Measurements from ENCODE around the gene SMU1.

DNA sequence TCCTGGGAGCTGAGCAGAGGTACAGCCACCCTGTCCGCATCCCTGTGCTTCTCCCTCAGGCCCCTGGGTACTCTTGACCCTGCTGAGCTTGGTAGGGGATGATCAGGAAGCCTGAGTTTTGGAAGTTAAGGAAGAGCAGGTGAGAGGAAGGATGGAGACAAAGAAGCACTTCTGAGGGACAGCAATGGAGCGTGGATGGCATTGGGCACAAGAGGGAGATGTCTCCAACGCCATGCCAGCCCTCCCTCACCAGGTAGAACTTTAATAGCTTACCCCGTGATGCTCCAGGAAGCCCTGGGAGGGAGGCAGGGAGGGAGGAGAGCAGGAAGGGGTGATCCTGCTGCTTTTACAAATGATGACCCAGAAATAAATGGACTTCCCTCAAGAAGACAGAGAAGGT is 29.9 kb upstream of the SMU1 start:
- TF ChIP-seq TEAD4 (CRISPR knock-in tag; IDR thresholded peaks at IDR 0.05) (no peak), MLX (CRISPR knock-in tag; IDR thresholded peaks at IDR 0.05) (no peak), CTCF (IDR thresholded peaks at IDR 0.05) (no peak), JUN (CRISPR knock-in tag; IDR thresholded peaks at IDR 0.05) (no peak), ERG (CRISPR knock-in tag; IDR thresholded peaks at IDR 0.05) (no peak), SMAD3 (CRISPR knock-in tag; IDR thresholded peaks at IDR 0.05; ENCODE audit: borderline replicate concordance) (no peak), ZBTB21 (CRISPR knock-in tag; IDR thresholded peaks at IDR 0.05; ENCODE audit: borderline replicate concordance) (no peak), USF2 (CRISPR knock-in tag; IDR thresholded peaks at IDR 0.05) (no peak), ZNF423 (CRISPR knock-in tag; IDR thresholded peaks at IDR 0.05) (no peak)
- TF ChIP-seq, protein P1, sequence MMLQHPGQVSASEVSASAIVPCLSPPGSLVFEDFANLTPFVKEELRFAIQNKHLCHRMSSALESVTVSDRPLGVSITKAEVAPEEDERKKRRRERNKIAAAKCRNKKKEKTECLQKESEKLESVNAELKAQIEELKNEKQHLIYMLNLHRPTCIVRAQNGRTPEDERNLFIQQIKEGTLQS (CRISPR knock-in tag; conservative IDR thresholded peaks at IDR 0.05) = no peak

All from WTC11 (cell line).